Amniotic stem cell (primary cell): ENCODE data around the gene TOR1B.
"Not testable (repeated sequence)": the region's sequence is repeated elsewhere in the genome, so short reads cannot be mapped to it uniquely, and the experiment has no call there.

Experiments used
- DNase-seq: peaks from one replicate; lab custom pipeline; 2025; lab: John Stamatoyannopoulos, UW

TOR1B gene

GRCh38 chr9:129802833-129803675 lies at the start of gene TOR1B:
Gene TOR1B (plus strand): TSS chr9:129803184. CDS start chr9:129803213, 29 bp downstream.
- peak; percentile 56 for DNase-seq

GRCh38 chr9:129755151-129755550 lies 47.8 kb upstream of the TOR1B start:
- DNase-seq, result no peak

DNA sequence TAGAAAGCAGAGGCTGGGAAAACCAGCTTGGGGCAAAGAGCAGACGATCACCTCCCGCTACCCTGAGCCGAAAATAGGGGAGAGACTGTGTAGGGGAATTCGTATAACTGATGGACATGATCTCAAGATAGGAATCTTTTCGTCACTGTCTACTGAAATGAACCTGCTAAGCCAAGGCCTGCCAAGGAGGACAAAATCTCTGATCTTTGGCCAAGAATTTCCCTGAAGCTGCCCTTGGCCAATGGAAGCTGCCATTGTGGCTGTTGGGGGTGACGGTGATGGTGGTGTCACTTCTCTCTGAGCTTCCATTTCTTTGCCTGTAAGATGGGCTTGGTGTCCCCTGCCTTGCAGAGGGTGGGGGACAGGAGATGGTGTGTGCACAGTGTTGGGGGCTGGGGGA lies 46.8 kb upstream of the TOR1B start:
- no peak for DNase-seq

DNA sequence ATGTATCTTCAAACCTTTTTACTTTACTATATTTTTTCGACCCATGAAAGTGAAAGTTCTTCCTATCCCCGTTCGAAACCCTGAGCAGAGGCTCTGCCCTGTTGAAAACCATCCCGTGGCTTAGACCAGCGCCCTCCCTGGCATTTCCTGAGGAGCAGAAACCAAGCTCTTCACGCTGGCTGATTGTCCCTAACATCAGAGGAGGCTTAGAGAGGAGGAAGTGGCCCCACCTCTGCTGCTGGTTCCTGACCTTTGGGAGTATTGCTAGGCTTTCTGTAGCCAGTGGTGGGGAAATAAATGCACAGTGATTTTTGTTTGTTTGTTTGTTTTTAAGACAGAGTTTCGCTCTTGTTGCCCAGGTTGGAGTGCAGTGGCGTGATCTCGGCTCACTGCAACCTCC lies 45.9 kb upstream of the TOR1B start:
- no peak for DNase-seq

DNA sequence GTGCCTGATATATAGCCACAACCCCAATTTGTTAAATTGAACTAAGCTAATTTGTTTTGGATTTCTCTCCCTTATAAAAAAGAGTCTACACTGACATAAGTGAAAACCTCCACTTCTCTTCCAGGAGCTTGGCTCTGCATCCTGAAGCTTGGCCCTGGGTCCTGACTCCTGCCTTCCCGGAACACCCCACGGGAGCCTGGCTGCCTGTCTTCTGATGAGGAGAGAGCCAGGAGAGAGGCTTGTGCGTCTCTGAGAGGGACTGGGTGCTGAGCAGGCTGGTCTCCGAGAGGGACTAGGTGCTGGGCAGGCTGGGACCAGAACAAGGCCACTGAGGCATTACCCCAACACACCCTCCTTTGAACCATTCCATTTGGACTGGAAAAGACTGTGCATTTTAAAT lies 43.7 kb upstream of the TOR1B start:
- no peak for DNase-seq

DNA sequence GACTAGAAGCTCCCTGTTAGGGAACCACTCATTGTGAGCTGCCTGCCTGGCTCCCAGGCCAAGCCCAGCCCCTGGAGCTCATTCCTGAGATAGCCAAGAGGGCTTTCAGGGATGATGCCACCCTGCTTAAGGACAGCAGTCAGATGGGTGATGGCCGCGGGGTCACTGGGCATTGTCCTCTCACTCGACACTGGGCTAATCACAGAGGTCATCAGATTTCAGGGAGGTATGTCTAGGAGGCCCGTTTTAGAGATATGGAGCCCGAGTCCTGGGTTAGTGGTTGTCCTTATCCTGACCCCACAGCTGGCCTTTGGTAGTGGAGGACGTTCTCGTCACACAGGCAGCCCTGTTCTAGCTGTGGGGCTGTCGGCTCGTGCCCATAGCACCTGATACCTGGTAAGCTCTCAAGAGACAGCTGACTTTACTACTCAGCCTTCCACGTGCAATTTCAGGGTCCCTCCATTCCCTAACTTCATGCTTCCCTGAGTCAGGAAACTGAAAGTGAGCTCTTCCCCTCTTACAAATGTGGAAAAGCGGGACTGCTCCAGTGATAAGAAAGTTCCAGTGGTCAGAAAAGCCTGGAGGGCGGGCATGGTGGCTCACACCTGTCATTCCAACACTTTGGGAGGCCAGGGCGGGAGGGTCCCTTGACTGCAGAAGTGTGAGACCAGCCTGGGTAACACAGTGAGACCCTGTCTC lies 43.0 kb upstream of the TOR1B start:
- DNase-seq, result no peak

DNA sequence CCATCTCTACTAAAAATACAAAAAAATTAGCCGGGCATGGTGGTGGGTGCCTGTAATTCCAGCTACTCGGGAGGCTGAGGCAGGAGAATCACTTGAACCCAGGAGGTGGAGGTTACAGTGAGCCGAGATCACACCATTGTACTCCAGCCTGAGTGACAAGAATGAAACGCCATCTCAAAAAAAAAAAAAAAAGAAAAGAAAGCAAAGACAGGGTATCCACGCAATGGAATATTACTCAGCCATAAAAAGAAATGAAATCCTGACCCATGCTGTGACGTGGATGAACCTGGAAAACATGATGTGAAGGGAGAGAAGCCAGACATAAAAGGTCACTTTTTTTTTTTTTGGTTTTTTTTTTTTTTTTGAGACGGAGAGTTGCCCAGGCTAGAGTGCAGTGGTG lies 42.2 kb upstream of the TOR1B start:
- DNase-seq, result not testable (repeated sequence)

- DNase-seq, result no peak
These were observed 41.6 kb upstream of the TOR1B start for GRCh38 chr9:129761293-129761900.

DNA sequence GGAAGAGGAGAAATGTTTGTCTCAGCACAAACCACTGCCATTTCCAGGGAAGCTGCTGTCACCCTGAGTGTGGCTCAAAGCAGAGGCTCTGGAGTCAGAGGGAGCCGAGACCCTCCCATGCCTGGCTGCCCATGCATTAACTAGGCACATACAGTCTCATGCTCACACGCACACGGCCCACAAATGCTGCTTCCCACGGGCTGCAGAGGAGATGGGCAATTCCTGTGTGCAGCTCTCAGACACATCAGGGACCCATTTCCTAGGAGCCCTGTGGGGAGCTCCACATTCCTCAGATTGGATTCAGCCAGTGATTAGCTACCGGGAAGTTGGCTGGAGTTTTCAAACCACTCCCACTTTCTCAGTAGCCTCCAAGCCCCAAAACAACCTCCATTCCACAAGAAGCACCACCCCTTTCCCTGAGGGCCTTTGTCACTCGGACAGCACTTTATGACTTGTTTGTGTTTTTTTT lies 41.0 kb upstream of the TOR1B start:
- DNase-seq, result no peak

DNA sequence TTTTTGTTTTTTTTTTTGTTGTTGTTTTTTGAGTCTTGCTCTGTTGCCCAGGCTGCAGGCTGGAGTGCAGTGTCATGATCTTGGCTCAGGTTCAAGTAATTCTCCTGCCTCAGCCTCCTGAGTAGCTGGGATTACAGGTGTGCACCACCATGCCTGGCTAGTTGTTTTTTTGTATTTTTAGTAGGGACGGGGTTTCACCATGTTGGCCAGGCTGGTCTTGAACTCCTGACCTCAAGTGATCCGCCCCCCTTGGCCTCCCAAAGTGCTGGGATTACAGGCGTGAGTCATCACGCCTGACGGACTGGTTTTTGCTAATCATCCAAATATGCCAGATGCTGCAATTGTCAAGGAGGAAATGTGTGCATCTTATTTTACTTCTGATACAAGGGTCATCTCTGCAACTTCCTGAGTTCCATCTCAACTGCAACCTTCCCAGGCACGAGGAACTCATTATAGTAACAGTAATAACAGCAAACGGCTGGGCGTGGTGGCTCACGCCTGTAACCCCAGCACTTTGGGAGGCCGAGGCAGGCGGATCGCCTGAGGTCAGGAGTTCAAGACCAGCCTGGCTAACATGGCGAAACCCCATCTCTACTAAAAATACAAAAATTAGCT lies 40.5 kb upstream of the TOR1B start:
- DNase-seq, result not testable (repeated sequence)

- DNase-seq, result no peak
These were observed 39.7 kb upstream of the TOR1B start for GRCh38 chr9:129762985-129763926.

- no peak for DNase-seq
These were observed 37.1 kb upstream of the TOR1B start for GRCh38 chr9:129765764-129766317.

GRCh38 chr9:129768486-129768885 lies 34.5 kb upstream of the TOR1B start:
- DNase-seq, result no peak

DNA sequence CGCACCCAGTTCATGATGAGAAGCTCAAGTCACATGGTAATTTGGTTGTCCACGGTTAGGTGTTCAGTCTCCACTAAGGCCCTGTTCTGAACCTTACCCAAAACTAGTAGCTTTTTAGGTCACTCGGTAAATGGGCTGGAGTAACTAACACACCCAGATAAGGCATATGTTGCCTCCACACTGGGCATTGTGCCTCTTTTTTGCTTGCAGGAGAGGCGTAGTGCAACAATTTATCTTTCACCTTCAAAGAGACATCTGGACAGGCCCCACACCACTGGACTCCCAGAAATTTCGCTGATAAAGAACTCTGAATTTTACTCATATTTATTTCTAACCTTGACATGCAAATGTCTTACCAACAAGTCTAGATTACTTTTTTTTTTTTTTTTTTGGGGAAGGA lies 33.3 kb upstream of the TOR1B start:
- no peak for DNase-seq

- no peak for DNase-seq
These were observed 32.2 kb upstream of the TOR1B start for GRCh38 chr9:129770741-129771140.

GRCh38 chr9:129773262-129774048 lies 29.5 kb upstream of the TOR1B start:
- no peak for DNase-seq

DNA sequence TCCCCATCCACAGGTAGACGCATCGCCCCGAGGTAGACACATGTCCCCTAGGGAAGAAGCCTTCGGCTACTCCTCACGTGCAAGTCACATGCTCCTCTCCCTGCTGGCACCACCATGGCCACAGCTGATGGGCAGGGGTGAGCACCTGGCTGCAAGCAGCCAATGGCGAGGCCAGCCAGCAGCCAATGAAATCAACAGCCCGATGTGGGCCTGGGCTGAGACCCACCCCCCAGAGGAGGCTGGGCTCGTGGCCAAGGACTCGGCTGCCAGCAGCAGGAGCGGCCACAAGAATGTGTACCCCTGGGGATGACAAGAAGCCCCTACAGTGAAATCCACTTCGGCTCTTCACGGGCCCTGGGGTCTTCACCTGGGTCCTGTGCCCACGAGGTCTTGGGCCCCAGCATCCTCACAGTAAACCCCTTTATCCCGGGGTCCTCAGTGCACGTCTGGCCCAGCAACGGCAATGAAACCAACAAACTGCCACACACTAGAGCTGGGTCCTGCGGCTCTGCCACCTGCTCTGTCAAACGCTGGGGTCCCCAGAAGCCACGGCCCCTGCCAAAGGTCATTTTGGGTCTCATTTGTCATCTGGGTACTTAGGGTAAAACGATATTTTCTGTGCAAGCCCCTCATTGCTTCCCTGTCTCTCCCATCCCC lies 28.1 kb upstream of the TOR1B start:
- no peak for DNase-seq

- DNase-seq, result no peak
These were observed 27.6 kb upstream of the TOR1B start for GRCh38 chr9:129775448-129775798.

GRCh38 chr9:129776096-129776495 lies 26.9 kb upstream of the TOR1B start:
- DNase-seq, result not testable (repeated sequence)

DNA sequence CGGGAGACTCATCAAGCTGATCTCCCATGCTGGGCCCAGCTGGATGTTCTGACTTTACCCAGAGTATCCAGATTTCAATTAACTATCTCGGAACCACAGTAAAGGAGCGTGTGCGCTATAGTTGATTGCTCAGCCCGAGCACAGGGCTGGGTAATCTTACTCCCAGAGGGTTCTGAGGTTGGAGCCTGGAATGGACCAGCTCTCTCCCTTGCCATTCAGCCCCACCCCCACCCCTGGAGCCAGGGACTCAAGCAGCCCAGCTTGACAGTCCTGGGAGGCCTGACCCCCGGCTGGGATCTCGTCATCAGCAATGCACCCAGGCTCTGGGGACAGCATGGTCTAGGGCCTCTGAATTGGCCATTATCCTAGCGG lies 26.4 kb upstream of the TOR1B start:
- no peak for DNase-seq
